GM12872 (cell line): ENCODE measurements around the gene GPATCH3.

Experiments
- TF ChIP-seq, protein P1 (sequence below): IDR thresholded peaks from 3 replicates; pipeline ENCODE4 v1.5.1; 2011; ENCODE audit warnings: low read depth, mild to moderate bottlenecking, low read length, moderate library complexity; ENCODE audit not compliant: insufficient read depth

GPATCH3 gene

DNA sequence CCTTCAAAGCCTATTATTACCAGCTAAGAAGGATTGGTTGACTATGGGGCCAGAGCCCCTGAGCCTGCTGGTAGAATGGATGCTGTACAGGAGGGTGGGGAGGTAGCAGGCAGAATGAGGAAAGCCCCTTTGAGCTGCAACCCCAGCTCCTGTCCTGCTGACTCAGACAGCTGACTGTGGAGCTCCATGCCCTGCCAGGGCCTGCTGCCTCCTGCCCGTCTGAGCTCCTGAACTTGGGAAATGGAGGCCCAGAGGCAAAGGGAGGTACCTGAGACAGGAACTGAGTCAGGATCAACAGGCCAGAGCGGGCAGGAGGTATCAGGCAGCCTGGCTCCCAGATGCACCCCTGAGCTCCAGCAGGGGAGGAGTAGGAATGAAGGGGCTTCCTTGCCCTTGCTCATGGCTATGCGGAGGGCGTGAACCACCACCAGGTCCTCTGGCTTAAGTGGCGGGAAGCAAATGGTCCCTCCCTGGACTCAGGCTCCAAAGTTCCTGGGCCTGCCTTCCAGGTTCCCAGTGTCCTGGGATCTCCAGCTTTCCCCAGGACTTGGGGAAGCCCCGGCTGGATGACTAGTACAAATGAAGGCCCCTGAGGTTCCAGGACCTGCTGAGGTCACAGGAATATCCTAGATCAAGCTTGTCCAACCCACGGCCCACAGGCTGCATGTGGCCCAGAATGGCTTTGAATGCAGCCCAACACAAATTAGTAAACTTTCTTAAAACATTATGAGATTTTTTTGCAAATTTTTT lies 41.2 kb downstream of the GPATCH3 start:
- TF ChIP-seq, protein P1, sequence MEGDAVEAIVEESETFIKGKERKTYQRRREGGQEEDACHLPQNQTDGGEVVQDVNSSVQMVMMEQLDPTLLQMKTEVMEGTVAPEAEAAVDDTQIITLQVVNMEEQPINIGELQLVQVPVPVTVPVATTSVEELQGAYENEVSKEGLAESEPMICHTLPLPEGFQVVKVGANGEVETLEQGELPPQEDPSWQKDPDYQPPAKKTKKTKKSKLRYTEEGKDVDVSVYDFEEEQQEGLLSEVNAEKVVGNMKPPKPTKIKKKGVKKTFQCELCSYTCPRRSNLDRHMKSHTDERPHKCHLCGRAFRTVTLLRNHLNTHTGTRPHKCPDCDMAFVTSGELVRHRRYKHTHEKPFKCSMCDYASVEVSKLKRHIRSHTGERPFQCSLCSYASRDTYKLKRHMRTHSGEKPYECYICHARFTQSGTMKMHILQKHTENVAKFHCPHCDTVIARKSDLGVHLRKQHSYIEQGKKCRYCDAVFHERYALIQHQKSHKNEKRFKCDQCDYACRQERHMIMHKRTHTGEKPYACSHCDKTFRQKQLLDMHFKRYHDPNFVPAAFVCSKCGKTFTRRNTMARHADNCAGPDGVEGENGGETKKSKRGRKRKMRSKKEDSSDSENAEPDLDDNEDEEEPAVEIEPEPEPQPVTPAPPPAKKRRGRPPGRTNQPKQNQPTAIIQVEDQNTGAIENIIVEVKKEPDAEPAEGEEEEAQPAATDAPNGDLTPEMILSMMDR: no peak

DNA sequence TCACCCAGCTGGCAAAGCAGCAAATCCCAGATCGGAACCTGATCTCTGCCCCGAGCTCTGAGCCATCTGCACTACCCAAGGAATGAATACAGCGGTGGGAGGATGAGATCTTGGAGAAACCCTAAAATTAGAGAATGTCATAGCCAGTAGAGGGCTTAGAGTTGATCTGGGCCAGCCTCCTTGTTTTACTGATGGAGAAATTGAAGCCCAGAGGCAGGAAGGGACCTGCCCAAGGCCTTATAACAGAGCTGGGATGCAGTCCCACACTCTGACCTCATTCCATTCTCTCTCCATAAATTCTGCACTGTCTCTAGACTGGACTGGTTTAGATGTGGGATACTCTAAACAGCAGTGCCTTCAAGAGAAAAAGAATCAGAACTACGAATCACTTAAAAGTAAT lies 42.1 kb downstream of the GPATCH3 start:
- TF ChIP-seq, protein P1: no peak

DNA sequence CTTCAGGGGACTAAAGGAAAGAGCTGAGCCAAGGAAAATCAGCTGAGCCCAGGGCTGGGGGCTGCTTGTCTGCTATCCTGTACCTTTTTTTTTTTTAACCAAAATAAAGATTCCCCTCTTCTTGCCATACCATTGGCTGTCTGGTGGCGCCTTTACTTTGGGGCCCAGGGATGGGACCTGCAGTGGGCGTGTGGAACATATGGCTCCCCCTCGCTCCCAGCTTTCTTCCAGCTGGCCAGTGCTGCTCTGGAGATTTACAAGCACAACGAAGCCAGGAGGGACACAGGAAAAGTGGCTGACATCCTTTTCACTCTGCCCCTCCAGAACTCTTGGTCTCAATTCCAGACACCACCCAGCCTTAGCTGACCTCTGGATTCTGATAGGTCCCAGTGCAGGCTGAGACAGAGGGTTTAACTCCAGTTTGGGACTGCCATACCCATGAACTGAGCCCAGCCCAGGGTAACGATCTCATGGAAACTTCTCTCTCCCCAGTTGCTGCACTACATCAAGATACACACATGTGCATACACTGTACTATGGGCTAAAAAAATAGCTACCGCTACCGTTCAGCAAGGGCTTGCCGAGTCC lies 42.7 kb downstream of the GPATCH3 start:
- TF ChIP-seq, protein P1: no peak

DNA sequence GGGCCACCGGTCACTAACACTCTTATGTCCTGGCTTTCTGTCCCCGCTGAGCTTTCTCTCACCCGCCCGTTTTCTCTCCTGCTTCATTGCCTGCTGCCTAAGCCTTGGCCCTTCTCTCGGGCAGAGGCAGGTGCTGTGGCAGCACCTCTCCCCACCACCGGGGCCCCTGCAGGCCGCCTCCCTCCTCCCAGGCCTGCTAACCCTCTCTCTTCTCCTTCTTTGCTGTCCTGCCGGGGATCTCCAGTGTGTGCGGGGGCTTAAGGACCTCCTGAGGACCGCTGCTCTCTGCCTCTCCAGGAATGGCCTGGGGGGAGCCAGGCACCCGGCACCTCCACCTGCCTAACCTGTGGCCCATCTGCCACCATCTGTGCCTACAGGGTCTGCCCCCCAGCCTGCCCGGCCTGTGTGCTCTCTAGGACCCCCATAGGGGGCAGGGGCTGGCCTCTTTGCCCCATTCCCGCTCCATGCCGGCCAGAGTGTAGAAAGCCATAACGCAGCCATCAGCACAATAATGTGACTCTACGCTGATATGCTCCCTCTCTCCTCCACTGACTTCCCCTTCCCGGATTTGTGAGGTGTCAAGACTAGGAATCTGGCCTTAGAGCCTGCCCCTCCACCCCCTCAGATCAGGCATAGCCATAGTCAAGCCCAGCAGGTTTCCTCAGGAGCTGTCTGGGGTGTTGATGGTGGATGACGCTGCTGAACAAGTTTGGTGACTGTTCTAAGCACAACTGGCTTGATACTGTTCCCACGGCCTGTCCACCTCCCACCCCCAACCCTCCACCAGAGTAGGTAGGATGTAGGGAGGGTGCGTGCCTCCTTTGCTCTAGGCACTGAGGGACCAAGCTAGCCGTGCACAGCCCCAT lies 43.4 kb downstream of the GPATCH3 start:
- TF ChIP-seq, protein P1: no peak

DNA sequence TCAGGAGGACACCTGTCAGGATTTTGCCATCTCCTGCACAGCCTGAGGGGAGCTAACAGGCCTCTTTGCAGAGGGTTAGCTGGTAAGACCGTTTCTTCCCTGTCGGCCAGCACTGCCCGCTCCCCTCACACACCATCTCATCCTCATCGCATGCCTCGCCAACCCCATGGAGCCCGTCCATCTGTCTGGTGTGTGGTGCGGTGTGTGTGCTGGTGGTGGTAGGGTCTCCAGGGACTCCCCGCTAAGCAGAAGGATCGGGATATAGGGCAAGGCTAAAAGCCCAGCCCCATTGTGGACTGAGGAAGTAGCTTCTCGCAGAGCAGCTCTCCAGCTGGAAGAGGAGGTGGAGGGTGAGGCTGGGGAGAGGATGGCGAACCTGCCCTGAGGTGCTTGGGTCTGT lies 44.1 kb downstream of the GPATCH3 start:
- TF ChIP-seq, protein P1: no peak

DNA sequence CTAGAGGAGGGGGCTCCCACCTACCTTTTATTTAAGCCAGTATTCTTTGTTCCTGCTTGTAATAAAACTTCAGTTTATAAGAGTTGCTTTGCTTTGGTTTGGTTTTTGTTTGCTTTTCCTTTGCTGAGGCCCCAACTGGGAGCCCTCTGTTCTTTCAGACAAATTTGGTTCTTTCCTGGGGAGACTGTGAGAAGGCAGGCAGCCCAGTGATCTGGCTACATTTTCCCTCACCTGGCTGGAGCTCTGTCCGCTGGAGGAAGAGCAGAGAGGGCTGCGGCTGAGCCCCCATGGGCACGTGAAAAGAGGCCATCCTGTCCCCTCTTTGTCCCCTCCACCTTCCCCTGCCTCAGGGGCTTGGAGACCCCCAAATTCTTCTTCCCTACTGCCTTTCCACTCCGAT lies 44.6 kb downstream of the GPATCH3 start:
- TF ChIP-seq, protein P1: no peak

DNA sequence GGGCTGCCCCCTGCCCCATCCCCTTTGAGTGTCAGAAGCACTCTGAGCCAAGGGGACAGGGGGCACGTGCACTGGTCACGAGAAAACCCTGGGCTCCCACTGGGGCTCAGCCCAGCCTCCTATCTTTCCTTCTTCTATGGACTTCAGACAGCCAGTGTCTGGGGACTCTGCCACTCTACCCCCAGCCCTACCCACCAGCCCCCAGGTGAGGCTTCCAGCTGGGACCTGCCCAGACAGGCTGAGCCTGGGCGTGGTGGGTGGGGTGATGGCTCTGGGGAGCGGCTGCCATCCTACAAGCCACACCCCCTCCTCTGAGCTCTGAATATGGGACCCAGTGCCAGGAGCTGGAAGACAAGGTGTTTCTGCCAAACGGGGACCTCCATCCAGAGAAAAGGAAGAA lies 45.4 kb downstream of the GPATCH3 start:
- TF ChIP-seq, protein P1: no peak
